ENCODE results near the gene FAM174C. TPM values are rescaled to one million over a fixed set of nuclear protein-coding genes. Genes with fewer than 3 reads are reported as not detected.

Gene FAM174C
- total and polyA plus RNA-seq, 8 donors: 10.6 to 58.7 (median 19.4) TPM

- ATAC-seq: peak; percentile 55
- peaks cover 37 to 74% of the 10 kb centered on the region in 2 donors for H3K4me1 ChIP-seq
These were observed 35.3 kb upstream of the FAM174C start for GRCh38 chr19:1239796-1240737.

GRCh38 chr19:1240925-1241324 is 34.4 kb upstream of the FAM174C start:
- no peaks in the 10 kb centered on the region for H3K36me3 ChIP-seq
- H3K9me3 ChIP-seq: no peaks in the 10 kb centered on the region
- no peak for DNase-seq
- peaks cover 0 to 45% of the 10 kb centered on the region in 2 donors for H3K27me3 ChIP-seq
- ATAC-seq: no peak
- peak overlapping the region in 1 of 2 donors; percentile 88 for H3K4me3 ChIP-seq
- H3K27ac ChIP-seq: peak overlapping the region in 1 of 2 donors; percentile 83
- intact Hi-C loops (cut with DNase I): no loop called here
- peaks cover 42 to 83% of the 10 kb centered on the region in 2 donors for H3K4me1 ChIP-seq
- TF ChIP-seq CTCF (IDR thresholded peaks at IDR 0.05): no peak

More at GRCh38 chr19:1239796-1240737, 35.3 kb upstream of the FAM174C start:
- peak; percentile 85 to 96 (median 90) for DNase-seq
- Histone ChIP-seq H3K9me3 (no peaks in the 10 kb centered on the region), H3K4me3 (peak overlapping the region; percentile 13 to 88), H3K27ac (peak overlapping the region; percentile 61 to 81), H3K36me3 (no peaks in the 10 kb centered on the region), H3K27me3 (peaks cover 0 to 53% of the 10 kb centered on the region in 2 donors)
- intact Hi-C loops (cut with DNase I): no loop called here
- TF ChIP-seq CTCF (IDR thresholded peaks at IDR 0.05): peak; percentile 86 to 89

GRCh38 chr19:1241417-1242095 is 33.8 kb upstream of the FAM174C start, which contains the start of gene ATP5F1D:
Gene ATP5F1D, plus strand, starts transcription at chr19:1241751. Its CDS starts 100 bp downstream, at chr19:1241851.
- peak; percentile 89 to 98 (median 96) for DNase-seq
- peak within 1 kb of the TSS; percentile 80 to 83 for H3K27ac ChIP-seq
- peaks cover 42 to 89% of the 10 kb centered on the region in 2 donors for H3K4me1 ChIP-seq
- intact Hi-C loops (cut with DNase I): no loop called here
- TF ChIP-seq CTCF (IDR thresholded peaks at IDR 0.05): no peak
- no peaks in the 10 kb centered on the region for H3K9me3 ChIP-seq
- ATAC-seq: peak; percentile 69
- peaks cover 0 to 38% of the 10 kb centered on the region in 2 donors for H3K27me3 ChIP-seq
- peak within 1 kb of the TSS; percentile 73 to 88 for H3K4me3 ChIP-seq
- H3K36me3 ChIP-seq: no peaks in the 10 kb centered on the region

GRCh38 chr19:1243768-1244692 is 31.3 kb upstream of the FAM174C start:
- intact Hi-C loops (cut with DNase I): no loop called here
- ATAC-seq (peak; percentile 62), DNase-seq (peak in 3 of 4 donors; percentile 90 to 95 (median 92))
- peak; percentile 94 to 99 for TF ChIP-seq CTCF (IDR thresholded peaks at IDR 0.05)
- peaks cover 0 to 16% of the 10 kb centered on the region in 2 donors for H3K27me3 ChIP-seq
- peak overlapping the region; percentile 5 to 40 for H3K4me3 ChIP-seq
- H3K9me3 ChIP-seq: no peaks in the 10 kb centered on the region
- H3K4me1 ChIP-seq: peaks cover 42 to 87% of the 10 kb centered on the region in 2 donors
- peak overlapping the region; percentile 76 to 82 for H3K27ac ChIP-seq
- H3K36me3 ChIP-seq: no peaks in the 10 kb centered on the region

Data from left lung (tissue), 10 donors.